ENCODE data around the gene ARHGEF28.

- TF ChIP-seq NFIC (IDR thresholded peaks at IDR 0.05; ENCODE audit: low read length) (no peak), CTCF (CRISPR knock-in tag; IDR thresholded peaks at IDR 0.05) (no peak), GABPA (IDR thresholded peaks at IDR 0.05; ENCODE audit: low read depth, low read length) (no peak), GABPA (CRISPR knock-in tag; IDR thresholded peaks at IDR 0.05; ENCODE audit: low read depth) (no peak), PAF1 (CRISPR knock-in tag; IDR thresholded peaks at IDR 0.05) (no peak), ZBTB49 (CRISPR knock-in tag; IDR thresholded peaks at IDR 0.05; ENCODE audit: borderline replicate concordance) (no peak), ZNF639 (CRISPR knock-in tag; conservative IDR thresholded peaks at IDR 0.05) (no peak), ZMYM2 (CRISPR knock-in tag; IDR thresholded peaks at IDR 0.05) (no peak), EP300 (IDR thresholded peaks at IDR 0.05; ENCODE audit: low read depth in 2 of 2, low read length in 2 of 2) (no peak), EP300 (CRISPR knock-in tag; IDR thresholded peaks at IDR 0.05; ENCODE audit: borderline replicate concordance) (no peak), SNAPC5 (CRISPR knock-in tag; IDR thresholded peaks at IDR 0.05; ENCODE audit: borderline replicate concordance) (no peak), SIN3A (IDR thresholded peaks at IDR 0.05; ENCODE audit: borderline replicate concordance, low read depth, low read length) (no peak), BCLAF1 (IDR thresholded peaks at IDR 0.05) (no peak), NR2F2 (IDR thresholded peaks at IDR 0.05; ENCODE audit: borderline replicate concordance, low read depth) (no peak)
These were observed 353.3 kb downstream of the ARHGEF28 start for GRCh38 chr5:73979321-73979720.
